GM23338 (cell line): ENCODE measurements around the gene MRPL52. TPM values are rescaled to one million over a fixed set of nuclear protein-coding genes. Genes with fewer than 3 reads are reported as not detected.

Experiments
- ATAC-seq: fragments of 200-7000 bp; cut with Tn5 transposase; 3 replicates; pipeline ENCODE4 v1.9.1; 2020
- DNase-seq: peaks from one replicate; pipeline ENCODE4 v3.0.0-alpha.2; 2015; ENCODE audit warnings: low spot score
- H2AFZ ChIP-seq: fragments of 200-600 bp; sonication (generic); 2 replicates; pipeline ENCODE4 v1.8.0; 2016; ENCODE audit warnings: antibody characterized with exemption, mild to moderate bottlenecking, moderate library complexity
- H3F3A ChIP-seq: fragments of 200-600 bp; sonication (generic); replicated peaks from 2 replicates; pipeline ENCODE4 v1.8.0; 2017; ENCODE audit warnings: antibody characterized with exemption, mixed run types, low read depth
- H3K27ac ChIP-seq: fragments of 200-600 bp; sonication (generic); 2 replicates; pipeline ENCODE4 v1.6.1; 2016; ENCODE audit warnings: low read depth
- H3K27me3 ChIP-seq: fragments of 200-600 bp; sonication (generic); 2 replicates; pipeline ENCODE4 v1.8.0; 2016; ENCODE audit warnings: mild to moderate bottlenecking, mixed run types, moderate library complexity; ENCODE audit not compliant: insufficient read depth
- H3K36me3 ChIP-seq: fragments of 200-600 bp; sonication (generic); 2 replicates; pipeline ENCODE4 v1.8.0; 2016; ENCODE audit warnings: mild to moderate bottlenecking; ENCODE audit not compliant: insufficient read depth
- H3K4me1 ChIP-seq: fragments of 200-600 bp; sonication (generic); 2 replicates; pipeline ENCODE4 v1.8.0; 2016; ENCODE audit warnings: mild to moderate bottlenecking, moderate library complexity; ENCODE audit not compliant: insufficient read depth
- H3K4me2 ChIP-seq: fragments of 200-600 bp; sonication (generic); 2 replicates; pipeline ENCODE4 v1.7.1; 2017; ENCODE audit warnings: mixed run types
- H3K4me3 ChIP-seq: fragments of 200-600 bp; sonication (generic); 2 replicates; pipeline ENCODE4 v1.6.1; 2016; ENCODE audit warnings: mixed run types
- H3K79me2 ChIP-seq: fragments of 200-600 bp; sonication (generic); replicated peaks from 2 replicates; pipeline ENCODE4 v1.8.0; 2017; ENCODE audit warnings: mild to moderate bottlenecking; ENCODE audit not compliant: insufficient read depth
- H3K9me2 ChIP-seq: fragments of 200-600 bp; sonication (generic); 2 replicates; pipeline ENCODE4 v1.8.0; 2017; ENCODE audit not compliant: insufficient read depth
- H4K20me1 ChIP-seq: fragments of 200-600 bp; sonication (generic); replicated peaks from 2 replicates; pipeline ENCODE4 v1.8.0; 2017; ENCODE audit warnings: mild to moderate bottlenecking; ENCODE audit not compliant: insufficient read depth
- H3K27ac Mint-ChIP-seq: 2 replicates; pipeline ENCODE4 v1.8.0; 2020; ENCODE audit warnings: inconsistent platforms, mild to moderate bottlenecking, moderate library complexity, mixed read lengths
- H3K27me3 Mint-ChIP-seq: 3 replicates; pipeline ENCODE4 v1.8.0; 2022; ENCODE audit warnings: low read depth, mild to moderate bottlenecking, moderate library complexity, mixed read lengths, inconsistent platforms; ENCODE audit not compliant: insufficient read depth, poor library complexity
- H3K36me3 Mint-ChIP-seq: 3 replicates; pipeline ENCODE4 v1.8.0; 2021; ENCODE audit warnings: low read depth, mild to moderate bottlenecking, inconsistent platforms, moderate library complexity, mixed read lengths
- H3K4me1 Mint-ChIP-seq: 3 replicates; pipeline ENCODE4 v1.8.0; 2020; ENCODE audit warnings: mild to moderate bottlenecking, inconsistent platforms, mixed read lengths
- H3K4me3 Mint-ChIP-seq: 3 replicates; pipeline ENCODE4 v1.8.0; 2021; ENCODE audit warnings: moderate library complexity, mild to moderate bottlenecking, inconsistent platforms, mixed read lengths
- H3K9me3 Mint-ChIP-seq: 3 replicates; pipeline ENCODE4 v1.8.0; 2020; ENCODE audit warnings: moderate library complexity, mild to moderate bottlenecking, inconsistent platforms, mixed read lengths
- ETS1 ChIP-seq: IDR thresholded peaks from 2 replicates; pipeline ENCODE4 v1.6.1; 2016; ENCODE audit warnings: antibody characterized with exemption
- JUNB ChIP-seq: IDR thresholded peaks from one replicate; pipeline ENCODE4 v1.6.1; 2016; ENCODE audit warnings: antibody characterized with exemption; ENCODE audit not compliant: unreplicated experiment
- REST ChIP-seq: IDR thresholded peaks from one replicate; pipeline ENCODE4 v1.6.1; 2018; ENCODE audit warnings: antibody characterized with exemption; ENCODE audit not compliant: unreplicated experiment
- STAT1 ChIP-seq: IDR thresholded peaks from one replicate; pipeline ENCODE4 v1.6.1; 2016; ENCODE audit warnings: antibody characterized with exemption; ENCODE audit not compliant: unreplicated experiment
- polyA plus RNA-seq: library from polyadenylated mRNA; unstranded; fragments of >200 nt; fragmentation: Nextera tagmentation; extraction: Ambion mirVana; gene quantifications from 2 replicates; pipeline ENCODE4 v1.2.1, GENCODE V29; 2016
- total RNA-seq: library from RNA; depleted of rRNA; stranded (reverse); fragments of >200 nt; shearing (Covaris generic); gene quantifications from 2 replicates; pipeline ENCODE4 v1.2.3, GENCODE V29; 2014
- TF ChIP-seq, protein P1 (sequence below), 2 experiments: fragments of 200-600 bp in 1 of 2; sonication (generic) in 1 of 2; conservative IDR thresholded peaks; 2 replicates each; pipeline versions ENCODE4 v1.5.1 to v1.6.1; 2016 to 2017; ENCODE audit warnings: antibody characterized with exemption in 2 of 2, low read depth in 2 of 2, mild to moderate bottlenecking in 2 of 2, moderate library complexity in 1 of 2

Gene MRPL52
- total and polyA plus RNA-seq, 2 experiments from 2014 or later = 131 to 617 TPM

DNA sequence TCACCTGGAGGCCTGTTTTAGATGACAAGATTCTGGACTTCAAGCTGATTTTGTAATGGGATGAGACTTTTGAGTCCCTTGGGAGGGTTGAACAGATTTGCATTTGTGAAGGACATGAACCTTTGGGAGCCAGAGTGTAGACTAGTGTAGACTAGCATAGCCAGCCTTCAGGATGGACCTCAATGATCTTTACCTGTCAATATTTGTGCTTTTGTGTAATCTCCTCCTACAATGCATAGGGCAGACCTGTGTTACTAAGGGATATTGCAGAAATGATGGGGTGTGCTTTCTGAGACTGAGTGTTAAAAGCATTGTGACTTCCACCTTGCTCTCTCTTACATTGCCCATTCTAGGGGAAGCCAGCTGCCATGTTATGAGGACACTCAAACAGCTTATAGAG is 32.0 kb downstream of the MRPL52 start (continued):
- TF ChIP-seq ETS1 = no peak

DNA sequence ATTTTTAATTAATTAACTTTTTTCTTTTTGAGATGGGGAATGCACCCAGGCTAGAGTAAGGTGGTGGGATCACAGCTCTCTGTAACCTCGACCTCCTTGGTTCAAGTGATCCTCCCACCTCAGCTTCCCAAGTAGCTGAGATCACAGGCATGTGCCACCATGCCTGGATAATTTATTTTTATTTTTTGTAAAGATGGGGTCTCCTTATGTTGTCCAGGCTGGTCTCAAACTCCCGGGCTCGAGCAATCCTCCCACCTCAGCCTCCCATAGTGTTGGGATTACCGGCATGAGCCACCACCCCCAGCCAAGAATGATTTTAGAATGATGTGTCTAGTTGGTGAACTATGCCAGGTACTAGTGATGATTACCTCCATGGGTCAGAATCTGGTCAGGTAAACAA is 35.3 kb downstream of the MRPL52 start:
- Mint-ChIP-seq H3K27ac (no peak overlapping the region), H3K9me3 (no peaks in the 10 kb centered on the region; the same call in 2 of the 3 replicates), H3K4me1 (no peaks in the 10 kb centered on the region; the same call in 2 of the 3 replicates), H3K36me3 (no peaks in the 10 kb centered on the region), H3K4me3 (no peak overlapping the region; the same call in 2 of the 3 replicates), H3K27me3 (no peaks in the 10 kb centered on the region)
- Histone ChIP-seq H4K20me1 (no peaks in the 10 kb centered on the region), H3K79me2 (no peaks in the 10 kb centered on the region), H3K27ac (no peak overlapping the region), H3K36me3 (no peaks in the 10 kb centered on the region), H3K9me2 (no peaks in the 10 kb centered on the region), H3F3A (no peaks in the 10 kb centered on the region), H3K27me3 (no peaks in the 10 kb centered on the region), H3K4me2 (no peak overlapping the region), H3K4me1 (peaks cover 5% of the 10 kb centered on the region; the same call in 1 of the 2 replicates), H3K4me3 (no peak overlapping the region), H2AFZ (peak overlapping the region; percentile 54; the same call in 1 of the 2 replicates)
- DNase-seq = no peak
- TF ChIP-seq, protein P1, sequence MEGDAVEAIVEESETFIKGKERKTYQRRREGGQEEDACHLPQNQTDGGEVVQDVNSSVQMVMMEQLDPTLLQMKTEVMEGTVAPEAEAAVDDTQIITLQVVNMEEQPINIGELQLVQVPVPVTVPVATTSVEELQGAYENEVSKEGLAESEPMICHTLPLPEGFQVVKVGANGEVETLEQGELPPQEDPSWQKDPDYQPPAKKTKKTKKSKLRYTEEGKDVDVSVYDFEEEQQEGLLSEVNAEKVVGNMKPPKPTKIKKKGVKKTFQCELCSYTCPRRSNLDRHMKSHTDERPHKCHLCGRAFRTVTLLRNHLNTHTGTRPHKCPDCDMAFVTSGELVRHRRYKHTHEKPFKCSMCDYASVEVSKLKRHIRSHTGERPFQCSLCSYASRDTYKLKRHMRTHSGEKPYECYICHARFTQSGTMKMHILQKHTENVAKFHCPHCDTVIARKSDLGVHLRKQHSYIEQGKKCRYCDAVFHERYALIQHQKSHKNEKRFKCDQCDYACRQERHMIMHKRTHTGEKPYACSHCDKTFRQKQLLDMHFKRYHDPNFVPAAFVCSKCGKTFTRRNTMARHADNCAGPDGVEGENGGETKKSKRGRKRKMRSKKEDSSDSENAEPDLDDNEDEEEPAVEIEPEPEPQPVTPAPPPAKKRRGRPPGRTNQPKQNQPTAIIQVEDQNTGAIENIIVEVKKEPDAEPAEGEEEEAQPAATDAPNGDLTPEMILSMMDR (conservative IDR thresholded peaks at IDR 0.05; ENCODE audit: low read depth in 2 of 2) = no peak
- no peak for TF ChIP-seq STAT1
- ATAC-seq = no peak

DNA sequence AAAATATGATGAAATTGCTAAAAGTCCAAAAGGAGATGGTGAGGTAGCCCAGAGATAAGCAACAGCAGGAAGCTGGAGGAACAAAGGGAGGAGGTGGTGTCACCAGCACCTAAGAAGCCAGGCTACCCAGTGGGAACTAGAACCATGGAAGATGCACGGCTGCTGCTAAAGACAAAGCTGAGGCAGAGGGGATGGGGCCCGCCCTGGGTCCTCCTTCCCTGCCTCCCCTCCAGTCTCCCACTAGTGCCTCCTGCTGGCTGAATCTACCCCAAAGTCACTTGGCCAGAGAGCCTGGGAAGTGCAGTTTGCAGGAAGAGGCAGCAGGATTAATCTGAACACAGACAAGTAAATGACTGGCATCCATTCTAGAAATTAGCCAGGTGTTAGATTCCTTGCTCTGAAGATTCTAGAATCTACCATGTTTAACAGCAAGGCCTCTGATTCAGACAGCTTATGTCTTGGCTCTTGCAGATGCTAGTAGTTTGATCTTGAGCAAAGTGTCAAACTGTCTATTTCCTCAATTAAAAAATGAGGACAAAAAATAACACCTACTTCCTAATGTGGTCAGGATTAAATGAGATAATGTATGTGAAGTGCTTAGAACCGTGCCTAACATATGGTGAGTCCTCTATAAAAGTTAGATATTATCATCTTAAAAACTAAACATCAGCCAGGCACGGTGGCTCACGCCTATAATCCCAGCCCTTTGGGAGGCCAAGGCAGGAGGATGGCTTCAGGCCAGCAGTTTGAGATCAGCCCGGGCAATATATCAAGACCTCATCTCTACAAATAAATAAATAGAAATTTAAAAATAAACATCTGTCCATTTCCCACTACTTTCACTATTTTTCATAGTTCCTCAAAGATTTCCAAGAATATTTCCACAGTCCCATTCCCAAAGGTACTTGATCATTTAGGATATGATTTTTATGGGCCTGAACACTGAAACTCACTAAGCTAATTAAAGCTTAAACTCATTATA is 36.0 kb downstream of the MRPL52 start:
- no peaks in the 10 kb centered on the region for H3K79me2 ChIP-seq
- H2AFZ ChIP-seq = peak overlapping the region; percentile 54; the same call in 1 of the 2 replicates
- peaks cover 4% of the 10 kb centered on the region; the same call in 1 of the 2 replicates for H3F3A ChIP-seq
- no peaks in the 10 kb centered on the region for H3K27me3 ChIP-seq
- no peaks in the 10 kb centered on the region; the same call in 2 of the 3 replicates for H3K9me3 Mint-ChIP-seq
- H3K4me3 ChIP-seq = no peak overlapping the region
- peaks cover 5% of the 10 kb centered on the region for H3K4me1 Mint-ChIP-seq
- H3K4me2 ChIP-seq = no peak overlapping the region
- no peak overlapping the region for H3K27ac Mint-ChIP-seq
- H3K36me3 Mint-ChIP-seq = no peaks in the 10 kb centered on the region
- no peaks in the 10 kb centered on the region for H3K36me3 ChIP-seq
- no peaks in the 10 kb centered on the region for H4K20me1 ChIP-seq
- ATAC-seq (peak; percentile 95), DNase-seq (peak; percentile 82)
- peaks cover 12% of the 10 kb centered on the region; the same call in 1 of the 2 replicates for H3K4me1 ChIP-seq
- no peak overlapping the region; the same call in 2 of the 3 replicates for H3K4me3 Mint-ChIP-seq
- H3K9me2 ChIP-seq = no peaks in the 10 kb centered on the region
- H3K27me3 Mint-ChIP-seq = peaks cover 6% of the 10 kb centered on the region
- H3K27ac ChIP-seq = no peak overlapping the region
- TF ChIP-seq REST (no peak), JUNB (no peak)
- TF ChIP-seq, protein P1 (conservative IDR thresholded peaks at IDR 0.05; ENCODE audit: low read depth in 2 of 2) = peak; percentile 82 to 86
